Gastrocnemius medialis (tissue), 4 donors: ENCODE data around the gene AFG1L.

Experiments
- POLR2A ChIP-seq, 2 donors: fragments of 450-650 bp; IDR thresholded peaks; one replicate each; pipeline ENCODE4 v1.6.1; 2017; ENCODE audit warnings: antibody characterized with exemption in 2 of 2, mild to moderate bottlenecking in 2 of 2, moderate library complexity in 2 of 2
- TF ChIP-seq, protein P1 (sequence below), 5 experiments: fragments of 450-650 bp in 3 of 5; fragments of 200-600 bp in 2 of 5; sonication (generic) in 2 of 5; IDR thresholded peaks in 4 of 5; conservative IDR thresholded peaks in 1 of 5; 1 replicate in 4 of 5; 2 replicates in 1 of 5; pipeline ENCODE4 v1.5.1; 2016 to 2019; ENCODE audit warnings: antibody characterized with exemption in 5 of 5, mild to moderate bottlenecking in 3 of 5, moderate library complexity in 3 of 5

DNA sequence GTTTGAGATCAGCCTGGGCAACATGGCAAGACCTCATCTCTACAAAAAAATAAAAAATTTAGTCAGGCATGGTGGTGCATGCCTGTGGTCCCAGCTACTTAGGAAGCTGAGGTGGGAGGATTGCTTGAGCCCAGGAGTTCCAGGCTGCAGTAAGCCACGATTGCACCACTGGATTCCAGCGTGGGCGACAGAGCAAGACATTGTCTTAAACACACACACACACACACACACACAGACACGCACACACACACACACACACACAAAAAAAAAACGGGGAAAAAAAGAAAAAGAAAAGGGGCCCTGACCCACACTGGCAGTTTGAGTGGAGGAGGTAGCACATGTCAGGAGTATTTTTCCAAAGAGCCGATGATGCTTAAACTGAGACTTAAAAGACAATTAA lies 122.2 kb downstream of the AFG1L start:
- TF ChIP-seq, protein P1, sequence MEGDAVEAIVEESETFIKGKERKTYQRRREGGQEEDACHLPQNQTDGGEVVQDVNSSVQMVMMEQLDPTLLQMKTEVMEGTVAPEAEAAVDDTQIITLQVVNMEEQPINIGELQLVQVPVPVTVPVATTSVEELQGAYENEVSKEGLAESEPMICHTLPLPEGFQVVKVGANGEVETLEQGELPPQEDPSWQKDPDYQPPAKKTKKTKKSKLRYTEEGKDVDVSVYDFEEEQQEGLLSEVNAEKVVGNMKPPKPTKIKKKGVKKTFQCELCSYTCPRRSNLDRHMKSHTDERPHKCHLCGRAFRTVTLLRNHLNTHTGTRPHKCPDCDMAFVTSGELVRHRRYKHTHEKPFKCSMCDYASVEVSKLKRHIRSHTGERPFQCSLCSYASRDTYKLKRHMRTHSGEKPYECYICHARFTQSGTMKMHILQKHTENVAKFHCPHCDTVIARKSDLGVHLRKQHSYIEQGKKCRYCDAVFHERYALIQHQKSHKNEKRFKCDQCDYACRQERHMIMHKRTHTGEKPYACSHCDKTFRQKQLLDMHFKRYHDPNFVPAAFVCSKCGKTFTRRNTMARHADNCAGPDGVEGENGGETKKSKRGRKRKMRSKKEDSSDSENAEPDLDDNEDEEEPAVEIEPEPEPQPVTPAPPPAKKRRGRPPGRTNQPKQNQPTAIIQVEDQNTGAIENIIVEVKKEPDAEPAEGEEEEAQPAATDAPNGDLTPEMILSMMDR (IDR thresholded peaks at IDR 0.05 in 4 of 5, conservative IDR thresholded peaks at IDR 0.05 in 1 of 5) = no peak
- TF ChIP-seq POLR2A (IDR thresholded peaks at IDR 0.05) = no peak
